OCI-LY1 (cell line): ENCODE results near the gene PRSS3.

Source experiments
- H2AFZ ChIP-seq: fragments of 200-600 bp; sonication (generic), shearing (Covaris generic); 2 replicates; pipeline ENCODE4 v1.6.0; 2014; ENCODE audit warnings: antibody characterized with exemption, mild to moderate bottlenecking, low read length
- H3F3A ChIP-seq: fragments of 200-600 bp; sonication (generic), shearing (Covaris generic); 2 replicates; pipeline ENCODE4 v1.6.0; 2014; ENCODE audit warnings: mild to moderate bottlenecking, antibody characterized with exemption, low read length, moderate library complexity; ENCODE audit not compliant: insufficient read depth
- H3K27ac ChIP-seq: fragments of 200-600 bp; sonication (generic); 2 replicates; pipeline ENCODE4 v1.5.1; 2014; ENCODE audit warnings: low read length, mixed run types, mild to moderate bottlenecking, low read depth; ENCODE audit not compliant: poor library complexity, severe bottlenecking
- H3K27me3 ChIP-seq: fragments of 200-600 bp; sonication (generic); 2 replicates; pipeline ENCODE4 v1.6.0; 2014; ENCODE audit warnings: antibody characterized with exemption, mild to moderate bottlenecking, low read length, moderate library complexity; ENCODE audit not compliant: insufficient read depth
- H3K36me3 ChIP-seq: fragments of 200-600 bp; sonication (generic); 2 replicates; pipeline ENCODE4 v1.6.1; 2014; ENCODE audit warnings: mild to moderate bottlenecking, antibody characterized with exemption, low read length, moderate library complexity, mixed read lengths; ENCODE audit not compliant: insufficient read depth
- H3K4me1 ChIP-seq: fragments of 200-600 bp; sonication (generic); 2 replicates; pipeline ENCODE4 v1.5.1; 2014; ENCODE audit warnings: mild to moderate bottlenecking, low read length, moderate library complexity; ENCODE audit not compliant: insufficient read depth, severe bottlenecking
- H3K4me2 ChIP-seq: fragments of 200-600 bp; sonication (generic), shearing (Covaris generic); 2 replicates; pipeline ENCODE4 v1.6.1; 2014; ENCODE audit warnings: low read length
- H3K4me3 ChIP-seq: fragments of 200-600 bp; sonication (generic); 2 replicates; pipeline ENCODE4 v1.5.1; 2014; ENCODE audit warnings: low read length, low read depth, mild to moderate bottlenecking, mixed read lengths; ENCODE audit not compliant: poor library complexity, severe bottlenecking
- H3K79me2 ChIP-seq: fragments of 200-600 bp; shearing (Covaris generic); 2 replicates; pipeline ENCODE4 v1.6.1; 2016; ENCODE audit warnings: mixed run types, low read length, mixed read lengths; ENCODE audit not compliant: insufficient read depth
- H3K9ac ChIP-seq: fragments of 200-600 bp; sonication (generic), shearing (Covaris generic); 2 replicates; pipeline ENCODE4 v1.6.1; 2014; ENCODE audit warnings: mild to moderate bottlenecking, low read length, mixed read lengths
- H3K9me2 ChIP-seq: fragments of 200-600 bp; sonication (generic), shearing (Covaris generic); 2 replicates; pipeline ENCODE4 v1.6.1; 2014; ENCODE audit warnings: low read depth, mild to moderate bottlenecking, low read length, mixed read lengths
- H3K9me3 ChIP-seq: fragments of 200-600 bp; shearing (Covaris generic); 2 replicates; pipeline ENCODE4 v1.6.1; 2014; ENCODE audit warnings: low read length, mixed read lengths
- H4K20me1 ChIP-seq: fragments of 200-600 bp; sonication (generic), shearing (Covaris generic); 2 replicates; pipeline ENCODE4 v1.6.0; 2016; ENCODE audit warnings: mild to moderate bottlenecking, low read length; ENCODE audit not compliant: insufficient read depth
- EZH2 ChIP-seq: fragments of 200-600 bp; sonication (generic), shearing (Covaris generic); IDR thresholded peaks from 2 replicates; pipeline ENCODE4 v1.8.0; 2017; ENCODE audit warnings: borderline replicate concordance, mixed run types, mild to moderate bottlenecking, antibody characterized with exemption, low read length, moderate library complexity, mixed read lengths
- TF ChIP-seq, protein P1 (sequence below): fragments of 200-600 bp; sonication (generic), shearing (Covaris generic); IDR thresholded peaks from 2 replicates; pipeline ENCODE4 v1.5.1; 2017; ENCODE audit warnings: mild to moderate bottlenecking, antibody characterized with exemption, low read length, moderate library complexity, mixed read lengths

Gene PRSS3

DNA sequence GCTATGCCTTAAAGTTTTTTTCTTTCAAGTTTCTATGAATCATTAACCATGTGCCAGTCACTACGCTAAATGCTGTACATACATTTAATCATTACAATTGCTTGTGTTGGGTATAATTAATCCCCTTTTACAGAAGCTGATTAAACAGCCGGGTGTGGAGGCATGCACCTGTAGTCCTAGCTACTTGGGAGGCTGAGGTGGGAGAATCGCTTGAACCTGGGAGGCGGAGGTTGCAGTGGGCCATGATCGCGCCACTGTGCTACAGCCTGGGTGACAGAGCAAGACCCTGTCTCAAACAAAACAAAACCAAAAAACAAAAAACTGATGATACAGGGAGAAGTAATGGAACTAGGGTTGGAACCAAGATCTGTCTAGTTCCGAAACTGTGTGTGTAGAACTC, 20.4 kb downstream of the PRSS3 start:
- Histone ChIP-seq H2AFZ (no peak overlapping the region), H3K27ac (peak overlapping the region; percentile 92), H4K20me1 (no peaks in the 10 kb centered on the region), H3K27me3 (no peaks in the 10 kb centered on the region), H3K4me3 (peak overlapping the region; percentile 91), H3K9me2 (no peaks in the 10 kb centered on the region), H3F3A (peaks cover 8% of the 10 kb centered on the region; the same call in 1 of the 2 replicates), H3K4me2 (peak overlapping the region; percentile 69), H3K9me3 (no peaks in the 10 kb centered on the region), H3K4me1 (peaks cover 55% of the 10 kb centered on the region), H3K9ac (peak overlapping the region; percentile 83), H3K79me2 (peaks cover 27% of the 10 kb centered on the region), H3K36me3 (peaks cover 8% of the 10 kb centered on the region; the same call in 1 of the 2 replicates)
- TF ChIP-seq EZH2: no peak
- TF ChIP-seq, protein P1, sequence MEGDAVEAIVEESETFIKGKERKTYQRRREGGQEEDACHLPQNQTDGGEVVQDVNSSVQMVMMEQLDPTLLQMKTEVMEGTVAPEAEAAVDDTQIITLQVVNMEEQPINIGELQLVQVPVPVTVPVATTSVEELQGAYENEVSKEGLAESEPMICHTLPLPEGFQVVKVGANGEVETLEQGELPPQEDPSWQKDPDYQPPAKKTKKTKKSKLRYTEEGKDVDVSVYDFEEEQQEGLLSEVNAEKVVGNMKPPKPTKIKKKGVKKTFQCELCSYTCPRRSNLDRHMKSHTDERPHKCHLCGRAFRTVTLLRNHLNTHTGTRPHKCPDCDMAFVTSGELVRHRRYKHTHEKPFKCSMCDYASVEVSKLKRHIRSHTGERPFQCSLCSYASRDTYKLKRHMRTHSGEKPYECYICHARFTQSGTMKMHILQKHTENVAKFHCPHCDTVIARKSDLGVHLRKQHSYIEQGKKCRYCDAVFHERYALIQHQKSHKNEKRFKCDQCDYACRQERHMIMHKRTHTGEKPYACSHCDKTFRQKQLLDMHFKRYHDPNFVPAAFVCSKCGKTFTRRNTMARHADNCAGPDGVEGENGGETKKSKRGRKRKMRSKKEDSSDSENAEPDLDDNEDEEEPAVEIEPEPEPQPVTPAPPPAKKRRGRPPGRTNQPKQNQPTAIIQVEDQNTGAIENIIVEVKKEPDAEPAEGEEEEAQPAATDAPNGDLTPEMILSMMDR: no peak

DNA sequence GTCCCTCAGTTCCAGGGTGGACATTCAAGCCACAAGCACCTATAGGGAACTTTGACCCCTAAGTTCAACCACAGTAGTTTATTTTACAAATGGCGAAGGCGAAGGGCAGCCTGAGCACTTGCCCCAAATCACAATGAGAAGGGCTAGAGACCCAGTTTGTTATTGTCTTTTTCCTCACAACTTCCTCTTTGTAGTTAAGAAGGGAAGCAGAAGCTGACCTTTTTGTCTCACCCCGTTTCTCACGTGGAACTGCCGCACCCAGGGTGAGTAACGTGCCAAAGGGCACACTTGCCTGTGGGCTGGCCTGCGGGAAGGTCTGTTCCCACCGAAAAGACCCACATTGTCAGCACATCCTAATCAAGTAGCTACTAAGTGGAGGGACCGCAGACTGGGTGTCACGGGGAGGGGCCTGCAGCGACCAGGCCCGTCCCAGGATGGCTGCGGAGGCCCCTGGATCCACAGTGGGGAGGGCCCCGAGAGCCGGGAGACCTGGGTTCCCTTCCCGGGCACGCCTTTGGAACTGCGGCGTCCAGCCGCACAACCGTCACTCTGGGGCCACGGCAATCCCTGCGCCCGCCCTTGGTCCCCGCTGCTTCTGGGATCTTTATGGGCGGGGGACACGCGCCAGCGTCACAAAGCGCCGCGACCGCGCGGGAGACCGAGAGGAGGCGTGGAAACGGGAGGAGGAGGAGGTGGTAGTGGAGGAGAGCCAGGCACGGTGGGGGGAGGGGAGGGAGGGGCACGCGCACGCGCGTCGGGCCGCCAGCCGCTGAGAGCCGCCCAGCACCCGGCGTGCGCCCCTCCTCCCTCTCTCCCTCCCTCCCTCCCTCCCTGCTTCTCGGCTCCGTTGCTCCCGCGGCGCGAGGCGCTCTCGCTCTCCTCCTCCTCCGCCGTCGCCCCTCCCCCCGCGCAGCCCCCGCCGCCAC, 21.2 kb downstream of the PRSS3 start, which contains the start of gene UBE2R2:
TSS of gene UBE2R2 (plus strand) at position 834 of the 926 bp plus-strand sequence. CDS start 598 bp downstream, outside the sequence.
- H3F3A ChIP-seq: peaks cover 8% of the 10 kb centered on the region; the same call in 1 of the 2 replicates
- H3K9me2 ChIP-seq: no peaks in the 10 kb centered on the region
- H3K4me2 ChIP-seq: peak within 1 kb of the TSS; percentile 69
- H3K27me3 ChIP-seq: no peaks in the 10 kb centered on the region
- H3K9ac ChIP-seq: peak within 1 kb of the TSS; percentile 97
- no peaks in the 10 kb centered on the region for H3K9me3 ChIP-seq
- no peak within 1 kb of the TSS for H2AFZ ChIP-seq
- H3K4me1 ChIP-seq: peaks cover 63% of the 10 kb centered on the region
- peak within 1 kb of the TSS; percentile 92 for H3K27ac ChIP-seq
- TF ChIP-seq, protein P1: no peak
- TF ChIP-seq EZH2: no peak
- peaks cover 35% of the 10 kb centered on the region for H3K79me2 ChIP-seq
- H4K20me1 ChIP-seq: no peaks in the 10 kb centered on the region
- peak within 1 kb of the TSS; percentile 91 for H3K4me3 ChIP-seq
- peaks cover 8% of the 10 kb centered on the region; the same call in 1 of the 2 replicates for H3K36me3 ChIP-seq

DNA sequence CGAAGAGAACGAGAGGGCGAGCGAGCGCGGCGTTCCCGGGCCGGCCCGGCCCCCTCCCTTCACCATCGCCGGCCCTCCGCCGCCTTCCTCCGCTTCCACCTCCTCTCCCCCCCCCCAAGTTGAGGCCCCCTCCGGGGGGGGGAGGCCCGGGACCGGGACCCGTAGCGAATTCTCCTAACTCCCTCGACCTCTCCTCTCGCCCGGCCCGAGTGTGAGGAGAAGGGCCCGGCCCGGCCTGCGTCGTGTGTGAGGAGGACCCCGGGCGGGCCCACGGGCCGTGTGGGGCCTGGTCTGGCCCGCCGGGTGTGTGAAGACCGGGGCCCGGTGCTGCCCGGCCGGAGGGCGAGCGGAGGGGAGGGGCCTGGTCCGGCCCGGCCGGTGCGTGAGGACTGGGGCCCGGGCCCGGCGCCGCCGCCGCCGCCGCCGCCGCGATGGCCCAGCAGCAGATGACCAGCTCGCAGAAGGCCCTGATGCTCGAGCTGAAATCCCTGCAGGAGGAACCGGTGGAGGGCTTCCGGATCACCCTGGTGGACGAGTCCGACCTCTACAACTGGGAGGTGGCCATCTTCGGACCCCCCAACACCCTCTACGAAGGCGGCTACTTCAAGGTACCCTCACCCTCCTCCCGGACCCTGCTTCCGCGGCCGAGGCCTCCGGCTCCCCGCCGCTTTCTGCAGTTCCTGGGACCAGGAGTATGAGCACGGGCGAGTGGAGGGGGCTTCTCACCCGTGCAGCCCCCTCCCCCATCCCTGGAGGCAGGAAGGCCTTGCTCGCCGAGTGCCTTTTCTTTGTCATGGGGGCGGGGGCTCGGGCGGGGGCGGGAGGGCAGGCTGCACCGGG, 22.2 kb downstream of the PRSS3 start:
- no peaks in the 10 kb centered on the region for H3K9me3 ChIP-seq
- H3F3A ChIP-seq: peaks cover 8% of the 10 kb centered on the region; the same call in 1 of the 2 replicates
- H4K20me1 ChIP-seq: no peaks in the 10 kb centered on the region
- H3K4me2 ChIP-seq: peak overlapping the region; percentile 58
- H3K9me2 ChIP-seq: no peaks in the 10 kb centered on the region
- peaks cover 45% of the 10 kb centered on the region for H3K79me2 ChIP-seq
- no peaks in the 10 kb centered on the region for H3K27me3 ChIP-seq
- peak overlapping the region; percentile 97 for H3K9ac ChIP-seq
- peak overlapping the region; percentile 88 for H3K27ac ChIP-seq
- H2AFZ ChIP-seq: no peak overlapping the region
- H3K4me1 ChIP-seq: peaks cover 64% of the 10 kb centered on the region
- peak overlapping the region; percentile 91 for H3K4me3 ChIP-seq
- H3K36me3 ChIP-seq: peaks cover 8% of the 10 kb centered on the region; the same call in 1 of the 2 replicates
- TF ChIP-seq EZH2: no peak
- TF ChIP-seq, protein P1: no peak
